Prostate gland (tissue), 2 donors: ENCODE measurements around the gene FAM200C.

Experiments
- CTCF ChIP-seq, 4 experiments: fragments of 200-600 bp in 2 of 4; fragments of 450-650 bp in 2 of 4; sonication (generic) in 2 of 4; IDR thresholded peaks; 1 replicate in 3 of 4; 2 replicates in 1 of 4; pipeline ENCODE4 v1.5.1; 2016 to 2019; ENCODE audit warnings: antibody characterized with exemption in 4 of 4, mild to moderate bottlenecking in 2 of 4, moderate library complexity in 2 of 4
- POLR2A ChIP-seq: fragments of 450-650 bp; IDR thresholded peaks from one replicate; pipeline ENCODE4 v1.6.1; 2016; ENCODE audit warnings: antibody characterized with exemption, mild to moderate bottlenecking
- POLR2AphosphoS5 ChIP-seq: sonication (generic); formaldehyde crosslinking; IDR thresholded peaks from one replicate; pipeline ENCODE4 v1.6.1; 2017; ENCODE audit warnings: antibody characterized with exemption

- TF ChIP-seq CTCF (IDR thresholded peaks at IDR 0.05) (no peak), POLR2AphosphoS5 (no peak), POLR2A (no peak)
Observed at GRCh38 chr5:160363211-160363610, 36.6 kb downstream of the FAM200C start.
